CD4-positive, alpha-beta T cell treated with Interleukin-17A for 1 hour (primary cell): Measurements from ENCODE around the gene TTLL8.
"Not testable (repeated sequence)": the region's sequence is repeated elsewhere in the genome, so short reads cannot be mapped to it uniquely, and the experiment has no call there.

Source experiments
- DNase-seq: peaks from one replicate; pipeline ENCODE4 v3.0.0-alpha.2; 2020

Gene TTLL8

GRCh38 chr22:50058061-50058905 is at the start of gene TTLL8:
Gene TTLL8, minus strand, starts transcription at chr22:50058298.
- no peak for DNase-seq

- DNase-seq: no peak
Observed at GRCh38 chr22:50107529-50107928, 49.4 kb upstream of the TTLL8 start.

- peak; percentile 22 for DNase-seq
Observed at GRCh38 chr22:50105208-50106100, 47.4 kb upstream of the TTLL8 start.

GRCh38 chr22:50104141-50104544 is 46.0 kb upstream of the TTLL8 start:
- no peak for DNase-seq

GRCh38 chr22:50102946-50103345 is 44.8 kb upstream of the TTLL8 start:
- DNase-seq: no peak

- no peak for DNase-seq
Observed at GRCh38 chr22:50101870-50102565, 43.9 kb upstream of the TTLL8 start.

GRCh38 chr22:50098052-50098451 is 40.0 kb upstream of the TTLL8 start:
- no peak for DNase-seq

GRCh38 chr22:50092342-50092741 is 34.2 kb upstream of the TTLL8 start:
- no peak for DNase-seq

GRCh38 chr22:50091092-50091768 is 33.1 kb upstream of the TTLL8 start:
- no peak for DNase-seq

- no peak for DNase-seq
Observed at GRCh38 chr22:50090412-50090714, 32.3 kb upstream of the TTLL8 start.

GRCh38 chr22:50089682-50090411 is 31.7 kb upstream of the TTLL8 start, which contains the start of gene MOV10L1:
Gene MOV10L1, plus strand, starts transcription at chr22:50090006. Its CDS starts 83 bp downstream, at chr22:50090089.
- peak; percentile 39 for DNase-seq

- DNase-seq: no peak
Observed at GRCh38 chr22:50089231-50089630, 31.1 kb upstream of the TTLL8 start.

GRCh38 chr22:50088096-50088495 is 30.0 kb upstream of the TTLL8 start:
- DNase-seq: no peak

- DNase-seq: no peak
Observed at GRCh38 chr22:50087646-50088045, 29.5 kb upstream of the TTLL8 start.

- DNase-seq: not testable (repeated sequence)
Observed at GRCh38 chr22:50086975-50087374, 28.9 kb upstream of the TTLL8 start.

GRCh38 chr22:50086526-50086925 is 28.4 kb upstream of the TTLL8 start:
- DNase-seq: no peak

- DNase-seq: peak; percentile 17
Observed at GRCh38 chr22:50085211-50085972, 27.3 kb upstream of the TTLL8 start, which contains the start of gene MLC1. Gene MLC1, minus strand, starts transcription at chr22:50085426. Its CDS starts 524 bp downstream, at chr22:50084902.

- no peak for DNase-seq
Observed at GRCh38 chr22:50084614-50085021, 26.5 kb upstream of the TTLL8 start.

- DNase-seq: no peak
Observed at GRCh38 chr22:50084080-50084477, 26.0 kb upstream of the TTLL8 start.

- no peak for DNase-seq
Observed at GRCh38 chr22:50083462-50084079, 25.5 kb upstream of the TTLL8 start.
